Measurements from ENCODE around the gene PRKAB1.
"Not testable (repeated sequence)": the region's sequence is repeated elsewhere in the genome, so short reads cannot be mapped to it uniquely, and the experiment has no call there.

The PRKAB1 gene, protein sequence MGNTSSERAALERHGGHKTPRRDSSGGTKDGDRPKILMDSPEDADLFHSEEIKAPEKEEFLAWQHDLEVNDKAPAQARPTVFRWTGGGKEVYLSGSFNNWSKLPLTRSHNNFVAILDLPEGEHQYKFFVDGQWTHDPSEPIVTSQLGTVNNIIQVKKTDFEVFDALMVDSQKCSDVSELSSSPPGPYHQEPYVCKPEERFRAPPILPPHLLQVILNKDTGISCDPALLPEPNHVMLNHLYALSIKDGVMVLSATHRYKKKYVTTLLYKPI

DNA sequence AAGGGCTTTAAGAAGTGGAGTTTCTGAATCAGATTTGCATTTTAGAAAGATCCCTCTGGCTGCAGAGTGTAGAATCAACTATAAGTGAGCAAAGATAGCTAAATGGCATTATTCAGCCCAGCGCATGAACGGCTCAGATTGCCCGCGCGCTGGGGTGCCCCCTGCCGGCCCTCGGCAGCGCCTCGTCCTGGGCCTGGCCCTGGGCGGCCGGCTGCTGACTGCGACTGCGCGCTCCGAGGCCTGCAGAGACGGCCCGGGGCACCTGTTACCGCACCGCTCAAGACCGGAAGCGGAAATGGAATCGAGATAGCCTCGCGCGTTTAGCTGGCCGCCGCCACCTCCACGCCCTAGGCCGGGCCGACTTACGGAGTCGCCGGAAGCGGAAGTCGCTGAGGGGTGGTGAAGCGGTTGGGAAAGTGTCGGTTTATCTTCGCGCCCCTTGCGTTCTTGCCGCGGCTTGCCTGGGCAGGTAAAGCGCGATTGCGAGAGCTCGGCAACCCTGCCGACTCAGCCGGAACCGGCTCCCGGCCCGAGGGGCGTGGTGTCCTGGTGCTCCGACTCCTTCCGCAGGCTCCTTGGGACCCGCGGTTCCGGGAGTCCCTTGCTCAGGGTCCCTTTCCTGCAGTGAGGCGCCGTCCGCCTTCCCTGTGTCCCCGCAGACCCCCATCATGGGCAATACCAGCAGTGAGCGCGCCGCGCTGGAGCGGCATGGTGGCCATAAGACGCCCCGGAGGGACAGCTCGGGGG lies at the start of gene PRKAB1:
Gene PRKAB1, plus strand, starts transcription at position 557 of the 747 bp plus-strand sequence. Its CDS starts 112 bp downstream, at position 669.
- peak; percentile 94 for DNase-seq

DNA sequence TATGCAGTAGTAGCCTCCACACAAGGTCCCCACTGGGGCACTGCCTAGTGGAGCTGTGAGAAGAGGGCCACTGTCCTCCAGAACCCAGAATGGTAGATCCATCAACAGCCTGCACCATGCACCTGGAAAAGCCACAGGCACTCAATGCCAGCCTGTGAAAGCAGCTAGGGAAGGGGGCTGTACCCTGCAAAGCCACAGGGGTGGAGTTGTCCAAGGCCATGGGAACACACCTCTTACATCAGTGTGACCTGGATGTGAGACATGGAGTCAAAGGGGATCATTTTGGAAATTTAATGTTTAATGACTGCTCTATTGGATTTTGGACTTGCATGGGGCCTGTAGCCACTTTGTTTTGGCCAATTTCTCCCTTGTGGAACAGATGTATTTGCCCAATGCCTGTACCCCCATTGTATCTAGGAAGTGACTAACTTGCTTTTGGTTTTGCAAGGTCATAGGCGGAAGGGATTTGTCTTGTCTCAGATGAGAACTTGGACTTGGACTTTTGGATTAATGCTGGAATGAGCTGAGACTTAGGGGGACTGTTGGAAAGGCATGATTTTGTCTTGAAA lies 49.5 kb upstream of the PRKAB1 start:
- not testable (repeated sequence) for DNase-seq

DNA sequence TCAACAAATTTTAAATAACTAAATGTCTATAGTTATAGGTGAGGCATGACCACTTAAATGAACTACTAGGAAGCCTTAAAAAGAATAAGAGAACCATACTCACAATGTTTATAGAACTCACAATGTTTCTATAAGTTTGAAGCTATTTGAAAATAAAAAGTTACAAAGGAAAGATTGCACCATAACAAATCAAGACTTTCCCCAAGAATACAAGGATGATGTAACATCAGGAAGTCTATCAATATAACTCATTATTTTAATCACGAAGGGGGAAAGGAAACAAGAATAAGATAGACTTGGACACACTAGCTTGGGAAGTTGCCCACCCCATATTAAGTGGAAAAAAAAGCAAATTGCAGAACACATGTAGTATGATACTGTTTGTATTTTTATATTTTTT lies 47.4 kb upstream of the PRKAB1 start:
- no peak for DNase-seq

DNA sequence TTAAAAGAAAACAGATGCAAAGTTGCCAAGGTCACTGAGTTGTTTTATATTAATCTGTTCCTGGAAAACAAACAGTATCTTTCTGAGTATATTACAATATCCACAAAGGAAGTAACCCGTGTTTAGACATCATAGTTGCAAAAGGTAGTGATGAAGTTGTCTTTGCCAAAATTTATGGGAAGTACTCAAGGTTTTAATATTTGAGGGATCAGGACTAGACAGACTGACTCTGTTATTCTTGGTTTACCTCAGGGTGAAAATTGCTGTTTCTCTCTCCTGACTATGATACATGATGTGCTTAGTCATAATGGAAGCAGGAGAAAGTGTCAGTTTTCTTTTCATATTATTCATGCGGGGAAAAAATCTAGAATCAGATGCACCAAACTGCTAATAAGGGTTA lies 46.1 kb upstream of the PRKAB1 start:
- no peak for DNase-seq

DNA sequence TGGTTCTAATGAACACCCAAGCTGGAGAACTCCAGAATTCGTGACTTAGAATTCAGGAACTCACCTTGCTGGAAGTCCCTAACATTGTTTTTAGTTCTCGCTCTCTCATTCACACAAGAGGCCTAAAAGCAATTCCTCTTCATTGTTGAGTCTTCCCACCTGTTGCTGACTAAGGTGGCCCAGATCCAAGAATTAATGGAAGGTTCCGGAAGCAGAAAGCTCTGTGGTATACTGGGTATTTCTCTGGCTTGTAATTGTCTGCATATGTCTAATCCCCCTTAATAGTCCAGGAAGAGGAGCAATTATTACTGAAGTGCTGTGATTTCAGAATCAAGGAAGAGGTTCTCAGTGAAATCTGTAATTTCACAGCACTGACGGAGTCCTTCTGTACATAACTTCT lies 43.0 kb upstream of the PRKAB1 start:
- no peak for DNase-seq

DNA sequence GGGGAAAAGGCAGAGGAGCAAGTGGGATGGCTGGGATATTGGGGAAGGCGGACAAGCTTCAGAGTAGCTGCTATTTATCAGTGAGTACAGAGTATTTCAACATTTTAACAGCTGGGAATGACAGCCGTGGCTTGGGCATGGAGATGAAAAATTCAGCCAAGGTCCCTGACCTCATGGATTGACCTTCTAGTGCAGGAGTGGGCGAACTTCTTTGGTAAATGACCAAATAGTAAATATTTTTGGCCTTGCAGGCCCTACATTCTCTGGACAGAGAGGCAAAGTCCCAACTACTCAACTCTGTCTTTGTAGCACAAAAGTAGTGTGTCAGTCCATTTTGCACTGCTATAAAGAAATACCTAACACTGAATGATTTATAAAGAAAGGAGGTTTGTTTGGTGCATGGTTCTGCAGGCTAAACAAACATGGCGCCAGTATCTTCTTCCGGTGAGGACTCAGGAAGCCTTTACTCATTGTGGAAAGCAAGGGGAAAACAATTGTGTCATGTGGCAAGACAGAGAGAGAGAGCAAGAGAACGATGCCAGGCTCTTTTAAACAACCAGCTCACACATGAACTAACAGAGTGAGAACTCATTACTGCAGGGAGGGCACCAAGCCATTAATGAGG lies 40.8 kb upstream of the PRKAB1 start:
- no peak for DNase-seq

DNA sequence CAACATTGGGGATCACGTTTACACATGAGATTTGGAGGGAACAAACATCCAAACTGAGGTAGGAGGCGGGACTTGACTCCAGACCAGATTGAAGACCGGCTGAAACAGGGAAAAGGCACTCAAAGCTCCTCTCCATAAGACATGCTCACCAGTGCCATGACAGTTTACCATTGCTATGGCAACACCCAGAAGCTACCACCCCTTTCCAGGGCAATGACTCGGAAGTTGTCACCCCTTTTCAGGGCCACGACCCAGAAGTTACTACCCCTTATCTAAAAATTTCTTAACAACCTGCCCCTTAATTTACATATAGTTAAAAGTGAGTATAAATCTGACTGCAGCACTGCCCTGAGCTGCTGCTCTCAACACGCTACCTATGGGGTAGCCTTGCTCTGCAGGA lies 40.2 kb upstream of the PRKAB1 start:
- DNase-seq: no peak

DNA sequence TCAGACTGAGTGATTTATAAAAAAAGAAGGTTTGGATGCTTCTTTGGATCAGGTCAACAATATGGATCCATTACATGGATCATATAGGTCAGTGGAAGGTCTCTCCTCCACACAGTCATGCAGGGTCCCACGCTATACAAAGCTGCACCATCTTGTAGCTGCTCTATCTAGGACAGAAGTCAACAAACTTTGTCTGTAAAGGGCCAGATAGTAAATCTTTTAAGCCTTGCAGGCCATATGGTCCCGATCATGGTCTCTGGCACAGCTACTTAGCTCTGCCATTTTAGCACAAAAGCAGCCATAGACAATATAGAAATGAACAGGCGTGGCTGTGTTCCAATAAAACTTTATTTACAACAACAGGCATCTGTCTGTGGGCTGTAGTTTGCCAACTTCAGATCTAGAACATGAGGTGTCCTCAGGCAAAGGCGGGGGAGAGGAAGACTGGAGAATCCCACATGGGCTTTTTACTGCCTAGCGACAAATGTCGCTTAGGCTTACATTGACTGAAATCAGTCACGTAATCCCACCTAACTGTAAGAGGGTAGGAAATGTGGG lies 37.6 kb upstream of the PRKAB1 start:
- DNase-seq: no peak

DNA sequence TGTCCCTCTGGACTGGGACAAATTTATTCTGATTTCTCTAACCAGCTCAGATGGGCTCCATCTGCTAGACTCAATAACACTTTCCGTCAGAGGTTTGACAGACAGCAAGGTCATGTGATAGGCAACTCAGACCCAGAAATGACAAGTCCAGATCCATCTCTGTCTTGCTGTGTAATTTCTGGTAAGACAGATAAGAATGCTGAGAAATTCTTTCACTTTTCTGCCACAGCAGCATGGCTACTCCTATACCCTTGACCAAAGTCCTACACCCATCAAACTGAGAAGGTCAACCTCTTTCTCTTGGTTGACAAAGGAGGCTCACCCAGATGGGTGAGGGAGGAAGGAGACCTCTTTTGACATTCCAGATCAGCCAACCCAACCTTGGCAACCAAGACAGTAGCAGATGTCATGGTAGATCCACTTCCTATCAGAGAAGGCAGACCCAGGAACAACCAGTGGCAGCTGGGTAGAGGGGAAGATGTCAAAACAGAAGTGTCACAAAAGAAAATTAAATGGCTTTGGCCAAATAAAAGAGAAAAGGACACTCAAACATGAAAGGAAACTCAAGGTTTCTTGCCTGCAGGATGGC lies 36.9 kb upstream of the PRKAB1 start:
- no peak for DNase-seq

DNA sequence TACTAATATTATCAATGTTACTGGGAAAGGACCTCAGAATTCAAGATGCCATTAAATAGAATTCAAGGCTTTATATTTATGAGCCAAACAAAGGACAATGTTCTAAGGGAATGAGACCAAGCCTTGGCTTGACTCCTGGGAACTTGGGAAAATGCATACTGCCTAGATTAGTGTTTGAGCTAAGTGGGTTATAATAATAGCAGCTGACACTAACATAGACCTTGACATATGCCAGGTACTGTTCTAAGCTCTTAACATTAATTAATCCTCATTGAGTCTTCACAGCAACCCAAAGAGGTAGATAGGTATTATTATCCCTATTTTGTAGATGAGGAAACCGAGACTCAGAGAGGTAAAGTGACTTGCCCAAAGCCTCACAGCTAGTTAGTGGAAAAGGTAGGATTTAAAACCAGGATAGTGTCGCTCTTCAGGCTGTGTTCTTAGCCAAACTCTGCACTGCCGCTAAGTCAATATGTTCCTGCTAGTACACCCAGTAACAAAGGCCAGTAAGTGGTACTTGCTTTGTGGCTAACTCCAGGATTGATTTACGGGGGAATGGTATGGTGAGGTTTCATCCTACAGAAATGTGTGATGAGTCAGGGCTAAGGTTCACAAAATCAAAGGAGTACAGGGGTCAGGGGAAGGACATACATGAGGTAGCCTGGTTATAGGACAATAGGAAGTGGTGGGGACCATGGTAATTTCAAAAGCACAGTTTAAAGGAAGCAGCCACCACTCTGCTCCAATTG lies 35.8 kb upstream of the PRKAB1 start:
- DNase-seq: no peak

DNA sequence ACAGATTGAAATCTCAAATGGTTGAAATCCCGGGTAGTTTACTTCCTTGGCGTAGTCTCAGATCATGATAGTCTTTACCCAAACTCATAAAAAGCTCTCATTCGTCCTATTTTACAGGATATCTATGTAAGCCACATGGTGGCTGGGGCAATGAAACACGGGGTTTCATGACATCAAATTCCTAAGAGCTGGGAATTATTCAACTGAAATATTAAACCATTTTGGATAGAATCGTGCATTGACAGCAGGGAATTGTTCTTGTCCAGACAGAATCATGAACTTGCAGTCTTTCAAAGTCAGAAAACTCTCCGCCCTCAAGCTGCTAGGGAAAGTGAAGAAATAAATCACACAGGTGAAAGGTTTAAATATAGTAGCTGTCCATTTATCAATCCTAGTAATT lies 33.2 kb upstream of the PRKAB1 start:
- no peak for DNase-seq

DNA sequence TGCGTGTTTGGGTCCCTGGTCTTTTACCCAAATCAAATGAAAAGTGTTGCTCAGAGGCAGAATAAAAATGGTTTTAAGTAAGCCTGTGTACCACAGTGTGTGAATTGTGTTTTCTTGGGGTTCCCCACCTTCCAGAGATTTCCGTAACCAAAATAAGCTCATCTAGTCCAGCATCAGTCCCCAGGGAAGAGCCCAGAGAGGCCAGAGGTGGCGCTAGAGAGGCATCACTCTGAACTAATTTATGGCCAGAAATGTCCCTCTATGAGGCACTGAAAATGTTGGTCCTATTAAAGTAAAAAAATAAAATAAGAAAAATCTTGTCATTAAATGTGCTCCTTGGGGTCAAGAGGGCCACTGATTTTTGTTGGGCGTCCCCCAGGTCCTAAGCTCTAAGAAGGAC lies 24.9 kb upstream of the PRKAB1 start:
- DNase-seq: no peak

DNA sequence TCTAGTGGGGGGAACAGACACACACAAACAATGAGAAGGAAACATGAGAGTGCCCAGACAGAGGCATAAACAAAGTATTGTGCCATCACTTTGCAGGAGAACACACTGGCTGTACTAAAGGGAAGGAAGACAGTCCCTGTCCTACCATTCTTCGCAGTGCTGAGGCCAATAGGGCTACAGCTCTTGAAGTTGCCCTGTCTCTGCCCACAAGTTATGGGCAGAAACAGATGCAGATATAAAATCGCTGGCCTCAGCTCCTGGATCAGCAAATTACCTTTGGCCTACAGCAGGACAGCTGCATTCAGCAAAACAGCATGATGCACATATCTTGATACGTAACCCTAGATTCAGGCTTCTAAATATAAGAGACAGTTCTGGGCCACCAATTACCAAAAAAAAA lies 23.0 kb upstream of the PRKAB1 start:
- no peak for DNase-seq

DNA sequence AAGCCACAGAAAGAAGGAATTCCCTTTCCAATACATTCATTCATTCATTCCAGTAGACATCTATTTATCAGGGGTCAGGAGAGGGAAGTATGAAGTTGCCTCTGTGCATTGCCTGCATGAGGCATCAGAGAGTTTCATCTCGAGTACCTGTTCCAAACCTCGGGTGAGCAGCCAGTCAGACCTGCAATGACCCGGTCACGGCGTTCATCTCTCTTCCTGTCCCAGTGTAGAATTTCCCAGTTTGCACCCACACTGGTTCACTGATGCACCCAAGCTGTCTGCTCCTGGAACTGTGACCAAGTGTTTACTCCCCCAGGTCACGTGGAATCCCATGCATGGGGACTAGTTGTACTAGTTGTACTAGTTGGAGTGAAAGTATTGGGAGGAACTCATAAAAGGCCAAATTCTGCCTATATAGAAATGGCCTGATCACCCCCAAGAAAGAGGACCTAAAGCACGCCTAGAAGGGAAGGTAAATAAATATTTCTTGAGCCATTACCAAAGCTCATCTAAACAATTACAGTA lies 22.3 kb upstream of the PRKAB1 start:
- no peak for DNase-seq

DNA sequence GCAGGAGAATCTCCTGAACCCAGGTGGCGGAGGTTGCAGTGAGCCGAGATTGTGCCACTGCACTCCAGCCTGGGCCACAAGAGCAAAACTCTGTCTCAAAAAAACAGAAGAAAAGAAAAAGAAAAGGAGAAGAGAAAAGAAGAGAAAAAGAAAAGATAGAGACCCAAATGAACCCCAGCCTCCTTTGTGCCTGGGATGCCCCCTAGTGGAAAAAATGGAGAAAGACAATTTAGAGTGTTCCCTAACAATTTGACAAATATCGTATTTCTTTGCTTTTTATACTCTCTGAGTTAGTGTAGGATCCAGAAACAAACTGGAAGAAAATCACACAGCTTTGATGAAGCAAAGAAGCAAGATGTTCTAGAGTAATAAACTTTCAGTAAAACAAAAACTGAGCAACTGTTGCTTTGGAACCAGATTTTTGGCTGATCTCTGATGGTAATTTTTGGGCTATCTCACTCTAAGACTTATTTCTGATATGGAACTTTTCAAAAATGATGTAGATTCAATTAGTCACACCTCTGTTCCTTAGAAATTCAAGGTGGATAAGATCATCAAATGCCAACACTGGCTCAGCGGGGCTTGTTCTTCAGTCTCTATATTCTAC lies 18.6 kb upstream of the PRKAB1 start:
- no peak for DNase-seq

DNA sequence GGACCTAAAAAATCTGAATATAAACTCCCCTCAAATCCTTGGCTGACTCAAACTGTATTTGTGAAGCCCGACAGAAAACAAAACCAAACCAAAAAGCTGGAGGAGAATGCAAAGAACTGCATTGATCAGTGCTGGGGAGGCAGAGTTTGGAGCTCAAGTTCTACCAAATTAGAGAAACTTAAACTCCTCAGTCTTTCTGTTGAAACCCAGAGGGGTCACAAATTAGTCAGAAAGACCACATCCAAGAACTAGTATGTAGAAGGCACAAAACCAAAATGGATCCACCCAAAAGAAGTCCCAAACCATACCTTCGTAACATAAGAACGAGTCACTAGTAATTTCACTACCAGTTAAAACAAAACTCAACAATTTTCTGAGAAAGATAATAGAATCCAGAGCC lies 15.3 kb upstream of the PRKAB1 start:
- DNase-seq: no peak

DNA sequence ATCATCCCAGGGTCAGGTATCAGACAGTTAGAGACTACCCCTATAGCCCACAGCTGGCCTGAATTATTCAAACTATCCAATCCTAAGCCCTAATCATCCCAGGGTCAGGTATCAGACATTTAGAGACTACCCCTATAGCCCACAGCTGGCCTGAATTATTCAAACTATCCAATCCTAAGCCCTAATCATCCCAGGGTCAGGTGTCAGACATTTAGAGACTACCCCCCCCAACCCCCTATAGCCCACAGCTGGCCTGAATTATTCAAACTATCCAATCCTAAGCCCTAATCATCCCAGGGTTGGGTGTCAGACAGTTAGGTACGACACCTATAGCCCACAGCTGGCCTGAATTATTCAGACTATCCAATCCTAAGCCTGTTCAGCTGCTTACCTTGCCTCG lies 10.9 kb upstream of the PRKAB1 start:
- not testable (repeated sequence) for DNase-seq

DNA sequence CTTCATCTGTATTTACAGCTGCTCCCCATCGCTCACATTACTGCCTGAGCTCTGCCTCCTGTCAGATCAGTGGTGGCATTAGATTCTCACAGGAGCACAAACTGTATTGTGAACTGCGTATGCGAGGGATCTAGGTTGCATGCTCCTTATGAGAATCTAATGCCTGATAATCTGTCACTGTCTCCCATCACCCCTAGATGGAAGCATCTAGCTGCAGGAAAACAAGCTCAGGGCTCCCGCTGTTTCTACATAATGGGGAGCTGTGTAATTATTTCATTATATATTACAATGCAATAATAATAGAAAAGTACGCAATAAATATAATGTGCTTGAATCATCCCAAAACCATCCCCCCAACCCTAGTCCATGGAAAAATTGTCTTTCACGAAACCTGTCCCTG lies 9.8 kb upstream of the PRKAB1 start:
- not testable (repeated sequence) for DNase-seq

DNA sequence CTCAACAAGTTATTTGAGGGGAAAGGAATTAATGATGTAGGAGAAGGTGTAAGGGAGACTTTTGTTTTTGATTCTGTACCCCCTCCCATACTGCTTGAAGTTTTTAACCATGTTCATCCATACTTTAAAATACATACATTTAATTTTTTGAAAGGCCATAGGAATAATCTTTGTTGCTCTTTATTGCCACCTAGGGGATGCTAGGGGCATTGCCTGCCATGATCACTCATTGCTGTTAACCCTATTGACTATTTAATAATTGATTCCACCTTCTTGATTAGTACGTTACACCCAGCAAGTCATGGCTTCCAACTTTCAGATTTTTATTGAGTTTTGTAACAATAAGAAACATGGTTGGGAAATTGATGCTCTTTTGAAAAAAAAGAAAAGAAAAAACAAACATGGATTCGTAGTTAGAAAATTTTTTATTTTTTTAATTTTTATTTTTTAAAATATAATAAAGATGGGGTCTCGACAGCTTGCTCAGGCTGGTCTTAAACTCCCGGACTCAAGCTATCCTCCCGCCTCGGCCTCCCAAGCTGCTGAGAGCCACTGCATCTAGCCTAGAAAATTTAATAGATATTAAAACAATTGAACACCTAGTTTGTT lies 8.5 kb upstream of the PRKAB1 start:
- no peak for DNase-seq

DNA sequence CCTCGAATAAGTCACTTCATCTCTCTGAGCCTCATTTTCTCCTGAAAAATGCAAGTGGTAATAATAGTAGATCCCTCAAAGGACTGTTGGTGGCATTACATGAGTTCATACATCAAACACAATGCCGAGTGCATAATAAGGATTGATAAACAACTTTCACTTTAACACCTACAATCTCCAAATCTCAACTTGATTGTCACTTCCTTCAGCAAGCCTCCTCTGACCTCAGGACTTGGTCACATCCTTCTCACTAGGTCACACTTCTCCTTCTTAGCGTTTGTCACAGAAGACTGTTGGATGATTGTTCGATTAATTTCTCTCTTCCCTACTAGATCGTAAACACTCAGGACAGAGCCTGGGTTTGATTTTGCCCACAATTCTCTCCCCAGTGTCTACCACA lies 7.9 kb upstream of the PRKAB1 start:
- DNase-seq: no peak

DNA sequence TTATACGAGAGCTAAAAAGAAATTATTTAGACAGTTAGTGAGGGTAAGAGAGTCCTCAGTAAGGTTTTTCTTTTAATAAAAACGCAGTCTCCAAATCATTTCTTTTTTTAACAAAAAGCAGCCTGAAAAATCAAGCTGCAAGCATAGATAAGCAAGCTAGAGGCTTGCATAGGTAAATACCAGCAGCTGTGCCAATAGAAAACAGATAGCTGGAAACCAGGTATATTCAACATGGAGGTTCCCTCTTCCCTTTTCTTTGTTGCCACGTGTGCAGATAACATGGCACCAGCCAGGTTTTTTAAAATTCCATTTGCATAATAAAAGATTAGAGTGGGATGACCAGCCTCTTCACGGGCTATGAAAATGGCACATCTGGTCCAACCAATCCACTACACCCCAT lies 6.1 kb upstream of the PRKAB1 start:
- no peak for DNase-seq

Measured in NCI-H1048 (cell line).